Activated T-cell treated with anti-CD3 and anti-CD28 coated beads for 4 hours (primary cell): ENCODE results near the gene TEKTIP1.
"Not testable (repeated sequence)": the region's sequence is repeated elsewhere in the genome, so short reads cannot be mapped to it uniquely, and the experiment has no call there.

ENCODE experiments used
- DNase-seq: peaks from one replicate; pipeline ENCODE4 v3.0.0-alpha.2; 2020

TEKTIP1 gene

DNA sequence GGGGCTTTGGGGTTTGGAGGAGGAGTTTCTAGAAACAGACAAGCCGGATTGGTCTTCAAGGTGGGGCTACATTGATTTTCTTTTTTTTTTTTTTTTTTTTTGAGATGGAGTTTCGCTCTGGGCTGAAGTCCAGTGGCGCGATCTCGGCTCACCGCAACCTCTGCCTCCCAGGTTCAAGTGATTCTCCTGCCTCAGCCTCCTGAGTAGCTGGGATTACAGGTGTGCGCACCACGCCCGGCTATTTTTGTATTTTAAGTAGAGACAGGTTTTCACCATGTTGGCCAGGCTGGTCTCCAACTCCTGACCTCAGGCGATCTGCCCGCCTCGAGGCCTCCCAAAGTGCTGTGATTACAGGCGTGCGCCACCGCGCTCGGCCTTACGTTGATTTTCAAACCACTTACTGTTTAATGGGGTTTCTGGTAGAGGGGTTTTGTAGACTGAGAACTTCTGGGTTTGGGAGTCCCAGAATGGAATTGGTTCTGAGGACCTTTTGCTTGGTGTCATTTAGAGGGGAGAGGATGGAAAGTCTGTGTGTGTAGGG lies 30.8 kb upstream of the TEKTIP1 start:
- not testable (repeated sequence) for DNase-seq

DNA sequence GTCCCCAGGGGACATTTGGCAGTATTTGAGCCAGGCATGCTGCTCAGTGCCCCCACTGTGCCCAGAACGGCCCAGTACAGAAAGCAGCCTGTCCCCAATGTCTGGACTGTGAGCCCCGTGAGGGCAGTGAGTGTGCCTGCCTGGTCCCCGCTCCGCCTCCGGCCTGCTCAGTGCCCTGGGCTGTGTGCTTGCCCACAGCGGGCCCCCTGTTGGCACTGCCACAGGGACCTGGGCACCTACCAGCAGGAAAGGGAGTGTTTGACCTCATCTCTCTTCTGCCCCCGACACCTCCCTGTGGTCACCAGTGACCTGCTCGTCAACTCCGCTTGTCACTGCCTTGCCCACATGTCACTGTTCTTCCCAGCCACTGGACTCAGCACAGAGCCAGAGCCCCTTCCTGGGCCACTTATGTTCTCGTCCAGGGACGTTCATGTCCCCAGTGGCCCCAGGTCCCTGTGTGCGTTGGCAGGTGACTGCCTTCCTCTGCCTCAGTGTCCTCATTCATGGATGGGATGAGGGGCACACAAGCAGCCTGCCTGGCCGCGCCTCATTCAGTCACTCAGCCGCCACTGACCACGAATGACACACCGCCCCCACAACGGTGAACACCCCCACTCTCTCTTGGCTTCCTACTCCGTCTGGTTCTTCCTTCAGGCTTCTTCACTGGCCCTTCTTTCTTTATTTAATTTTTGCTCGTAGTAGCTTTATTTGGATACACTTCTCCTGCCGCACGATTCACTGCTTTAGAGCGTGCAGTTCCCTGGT lies 30.0 kb upstream of the TEKTIP1 start:
- DNase-seq: no peak

DNA sequence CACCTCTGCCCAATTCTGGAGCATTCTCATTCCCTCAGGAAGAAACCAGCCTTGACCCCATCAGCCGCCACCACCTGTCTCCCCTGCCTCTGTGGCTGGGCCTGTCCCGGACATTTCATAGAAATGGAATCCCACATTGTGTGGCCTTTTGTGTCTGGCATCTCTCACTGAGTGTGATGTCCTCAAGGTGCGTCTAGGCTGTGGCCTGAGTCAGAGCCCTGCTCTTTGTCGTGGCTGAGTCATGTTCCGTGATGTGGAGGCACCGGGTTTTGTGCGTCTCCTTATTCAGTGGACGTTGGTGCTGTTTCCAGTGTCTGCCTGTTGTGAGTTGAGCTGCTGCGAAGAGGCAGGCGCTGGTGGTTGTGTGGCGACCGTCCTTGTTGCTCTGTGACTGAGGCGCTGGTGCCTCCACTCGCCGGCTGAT lies 29.4 kb upstream of the TEKTIP1 start:
- DNase-seq: no peak

DNA sequence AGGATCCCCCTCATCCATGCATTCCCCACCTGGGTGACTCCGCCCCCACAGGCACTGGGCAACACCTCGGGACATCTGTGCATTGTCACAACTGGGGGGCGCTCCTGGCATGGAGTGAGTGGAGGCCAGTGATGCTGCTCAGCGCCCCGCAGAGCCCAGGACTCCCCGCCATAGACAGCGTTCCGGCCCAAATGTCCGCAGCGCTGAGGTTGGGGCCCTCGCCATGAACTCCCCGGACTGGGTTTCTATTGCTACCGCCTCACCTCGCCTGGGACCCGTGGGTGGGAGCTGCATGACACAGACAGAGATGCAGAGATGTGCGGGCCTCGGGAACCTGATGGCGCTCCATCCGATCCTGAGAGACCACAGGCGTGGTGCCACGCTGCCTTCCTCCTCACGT lies 28.2 kb upstream of the TEKTIP1 start:
- no peak for DNase-seq

DNA sequence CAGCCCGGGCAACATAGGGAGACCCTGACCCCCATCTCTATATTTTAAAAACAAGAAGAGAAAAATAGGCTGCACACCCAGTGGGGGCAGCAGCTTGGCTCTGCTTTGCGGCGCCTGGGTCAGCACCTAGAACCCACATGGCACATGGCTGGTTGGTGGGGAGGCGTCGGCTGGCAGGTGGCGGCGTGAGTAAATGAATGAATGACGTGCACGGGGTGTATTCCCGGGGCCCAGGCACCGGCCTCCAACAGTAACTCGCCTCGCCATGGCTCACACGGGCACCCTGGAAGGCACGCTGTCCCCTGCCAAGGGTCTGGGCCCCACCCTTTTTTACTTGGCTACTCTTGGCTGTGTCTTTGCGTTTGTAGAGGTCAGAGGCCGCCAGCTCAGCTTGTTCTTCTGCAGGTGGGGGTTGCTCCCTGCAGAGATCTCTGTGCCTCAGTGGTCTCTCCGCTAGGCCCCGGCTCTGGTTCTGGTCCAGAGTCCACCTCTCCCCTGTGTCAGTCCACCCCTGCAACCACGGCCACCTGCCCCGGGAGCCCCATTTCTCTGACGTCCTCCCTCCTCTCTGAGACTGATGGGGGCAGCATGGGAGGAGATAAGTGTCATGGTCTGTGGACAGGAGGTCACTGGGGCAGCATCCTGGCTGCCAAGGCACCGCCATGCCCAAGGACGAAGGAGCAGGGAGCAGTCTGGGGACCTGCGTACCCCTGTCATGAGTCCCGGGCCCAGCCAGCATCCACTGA lies 27.3 kb upstream of the TEKTIP1 start:
- no peak for DNase-seq

DNA sequence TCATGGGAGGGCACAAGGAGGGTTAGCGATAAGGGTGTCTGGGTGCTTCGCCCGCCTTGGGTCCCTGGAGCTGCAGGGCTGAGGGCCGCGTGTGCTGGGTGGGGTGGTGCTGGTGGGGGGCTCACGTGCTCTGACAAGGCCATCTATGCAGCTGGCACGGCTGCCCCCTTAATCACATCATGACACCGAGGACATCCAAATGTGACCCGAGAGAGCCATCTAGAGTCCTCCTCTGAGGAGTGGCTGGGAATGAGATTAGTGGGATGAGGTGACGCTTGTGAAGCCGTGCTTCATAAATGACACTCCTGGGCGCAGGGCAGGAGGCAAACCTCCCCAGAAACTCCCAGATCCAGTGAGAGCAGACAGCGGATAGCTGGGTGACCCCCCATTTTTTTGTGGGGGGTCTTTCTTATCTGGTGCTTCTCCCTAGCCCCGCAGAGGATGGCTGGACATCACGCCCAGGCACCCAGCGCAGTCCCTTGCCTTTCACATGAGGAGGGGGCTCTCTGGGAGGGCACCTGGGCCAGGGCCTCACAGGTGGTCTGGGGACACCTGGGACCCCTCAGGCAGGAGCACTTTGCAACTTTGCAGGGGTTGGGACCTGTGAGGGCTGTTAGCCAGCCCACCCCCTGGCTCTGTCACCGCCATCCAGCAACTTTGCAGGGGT lies 26.3 kb upstream of the TEKTIP1 start:
- no peak for DNase-seq

DNA sequence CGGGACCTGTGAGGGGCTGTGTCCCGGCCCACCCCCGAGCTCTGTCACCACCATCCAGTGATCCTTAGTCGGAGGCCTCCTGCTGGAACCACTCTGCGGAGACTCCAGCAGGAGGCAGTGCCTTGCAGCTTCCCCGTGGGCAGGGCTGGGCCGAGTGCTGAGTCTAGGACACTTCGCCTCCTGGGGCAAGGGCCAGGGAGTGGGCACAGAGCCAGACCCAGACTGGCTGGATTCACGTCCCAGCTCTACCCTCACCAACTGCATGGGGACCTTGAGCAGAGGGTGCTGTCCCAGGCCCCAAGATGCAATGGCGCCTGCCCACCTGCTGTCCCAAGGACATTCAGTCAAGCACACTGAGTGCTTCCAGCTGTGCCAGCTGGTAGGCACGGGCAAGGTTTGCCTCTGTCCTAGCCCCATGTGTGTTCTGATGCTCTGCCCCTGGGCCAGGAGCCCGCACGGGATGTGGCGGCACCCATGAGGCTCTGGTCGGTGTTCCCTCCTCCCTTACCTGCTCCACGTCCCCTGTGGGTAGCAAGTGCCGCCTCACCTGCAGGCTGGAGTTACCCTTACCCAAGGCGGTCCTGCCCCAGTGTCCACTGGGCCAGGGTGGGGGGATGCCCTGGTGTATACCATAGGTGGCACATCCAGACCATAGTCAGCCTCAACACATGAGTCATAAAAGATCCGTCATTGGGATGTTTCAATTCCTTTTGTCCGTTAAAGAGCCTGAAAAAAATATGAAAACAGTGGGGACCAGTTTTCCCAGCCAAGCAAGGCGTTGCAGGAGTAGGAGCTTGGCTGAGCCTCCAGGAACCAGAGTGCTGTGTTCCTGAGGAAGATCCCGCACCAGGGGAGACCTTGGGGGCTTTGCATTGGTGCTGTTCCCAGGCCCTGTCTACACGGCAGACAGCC lies 25.5 kb upstream of the TEKTIP1 start:
- no peak for DNase-seq

DNA sequence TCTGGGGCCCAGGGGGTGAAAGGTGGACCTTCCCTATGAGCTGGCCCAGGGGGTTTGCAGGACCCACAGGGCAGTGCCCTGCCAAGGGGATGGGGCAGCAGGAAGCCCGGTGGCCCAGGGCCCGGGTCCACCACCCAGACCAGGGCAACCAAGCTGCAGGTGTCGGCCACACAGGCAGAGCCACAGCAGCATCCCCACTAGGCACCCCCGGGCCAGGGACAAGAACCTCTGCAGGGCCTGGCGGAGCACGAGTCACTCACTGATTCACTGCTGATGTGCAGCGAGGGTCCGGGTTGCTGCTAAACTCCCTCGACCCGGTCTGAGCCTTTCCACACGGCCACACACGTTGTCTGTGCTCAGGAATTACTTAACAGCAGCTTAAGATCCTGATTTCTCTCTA lies 24.0 kb upstream of the TEKTIP1 start:
- DNase-seq: no peak

DNA sequence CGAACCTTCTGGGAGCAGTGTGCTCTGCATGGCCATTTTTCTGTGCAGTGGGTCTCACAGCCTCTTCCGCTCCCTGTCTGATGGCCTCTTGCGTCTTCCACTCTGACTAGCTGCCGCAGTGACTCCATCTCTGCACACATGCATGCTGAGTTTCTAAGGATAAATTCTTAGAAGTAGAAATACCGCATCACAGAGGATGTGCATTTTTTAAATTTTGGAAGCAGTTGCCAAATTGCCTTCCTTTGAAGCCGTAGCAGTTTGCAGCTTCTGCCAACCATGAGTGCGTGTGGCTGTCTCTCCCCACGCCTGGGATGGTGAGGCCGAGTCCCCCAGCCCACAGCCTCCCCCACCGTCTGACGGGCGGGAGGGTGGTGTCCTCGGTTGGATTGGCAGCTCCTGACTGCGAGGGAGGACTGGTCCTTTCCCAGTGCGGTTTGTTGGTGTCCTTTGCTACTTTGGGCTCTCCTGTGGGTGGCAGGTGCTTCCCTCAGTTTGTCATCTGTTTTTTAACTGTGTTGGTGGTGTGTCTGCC lies 23.0 kb upstream of the TEKTIP1 start:
- no peak for DNase-seq

DNA sequence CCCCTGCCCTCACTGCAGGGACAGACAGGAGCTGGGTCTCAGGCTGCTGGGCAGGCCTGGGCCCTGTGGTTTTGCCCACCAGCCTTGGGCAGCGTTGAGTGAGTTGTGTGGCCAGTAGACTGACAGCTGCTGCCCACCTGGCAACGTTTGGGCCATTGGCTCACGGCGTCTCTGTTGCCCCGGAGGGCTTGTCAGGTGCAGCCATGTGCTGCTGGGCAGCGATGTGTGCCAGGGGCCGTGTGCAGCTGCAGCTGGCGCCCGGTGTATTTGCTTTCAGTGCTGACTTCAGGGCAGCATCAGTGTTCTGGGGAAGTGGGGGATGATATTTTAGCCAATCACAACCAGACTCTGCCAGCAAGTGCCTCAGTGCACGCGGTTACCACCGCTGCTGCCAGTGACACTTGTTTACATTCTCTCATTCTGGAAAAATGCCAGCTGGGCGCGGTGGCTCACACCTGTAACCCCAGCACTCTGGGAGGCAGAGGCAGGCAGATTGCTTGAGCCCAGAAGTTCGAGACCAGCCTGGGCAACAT lies 22.2 kb upstream of the TEKTIP1 start:
- no peak for DNase-seq

DNA sequence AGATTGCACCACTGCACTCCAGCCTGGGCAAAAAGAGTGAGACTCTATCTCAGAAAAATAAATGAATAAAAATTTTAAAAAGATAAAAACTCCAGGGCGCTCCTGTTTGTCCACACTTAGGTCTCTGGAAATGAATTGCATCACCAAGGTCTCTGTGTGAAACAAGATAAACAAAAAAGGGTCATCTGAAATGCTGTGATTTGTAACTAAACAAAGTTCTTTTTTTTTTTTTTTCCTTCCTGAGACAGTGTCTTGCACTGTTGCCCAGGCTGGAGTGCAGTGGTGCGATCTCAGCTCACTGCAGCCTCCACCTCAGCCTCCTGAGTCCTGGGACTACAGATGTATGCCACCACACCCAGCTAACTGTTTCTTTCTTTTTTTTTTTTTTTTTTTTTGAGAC lies 21.3 kb upstream of the TEKTIP1 start:
- DNase-seq: no peak

DNA sequence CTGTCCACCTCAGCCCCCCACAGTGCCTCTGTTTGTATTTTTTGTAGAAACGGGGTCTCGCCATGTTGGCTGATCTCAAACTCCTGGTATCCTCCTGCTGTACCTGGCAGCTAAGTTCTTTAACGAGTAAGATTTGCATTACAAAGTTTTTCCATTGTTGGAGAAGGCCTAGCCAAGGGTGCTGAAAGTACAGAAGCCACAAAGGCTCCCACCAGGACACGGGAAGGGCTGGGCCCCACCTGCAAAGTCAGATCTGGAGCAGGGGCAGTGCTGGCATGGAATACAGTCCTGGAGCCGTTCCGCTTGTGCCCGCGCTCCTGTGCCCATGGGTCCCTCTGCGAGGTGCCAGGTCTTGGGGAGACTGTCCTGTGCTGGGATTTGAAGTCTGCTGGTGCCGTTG lies 20.7 kb upstream of the TEKTIP1 start:
- DNase-seq: no peak

DNA sequence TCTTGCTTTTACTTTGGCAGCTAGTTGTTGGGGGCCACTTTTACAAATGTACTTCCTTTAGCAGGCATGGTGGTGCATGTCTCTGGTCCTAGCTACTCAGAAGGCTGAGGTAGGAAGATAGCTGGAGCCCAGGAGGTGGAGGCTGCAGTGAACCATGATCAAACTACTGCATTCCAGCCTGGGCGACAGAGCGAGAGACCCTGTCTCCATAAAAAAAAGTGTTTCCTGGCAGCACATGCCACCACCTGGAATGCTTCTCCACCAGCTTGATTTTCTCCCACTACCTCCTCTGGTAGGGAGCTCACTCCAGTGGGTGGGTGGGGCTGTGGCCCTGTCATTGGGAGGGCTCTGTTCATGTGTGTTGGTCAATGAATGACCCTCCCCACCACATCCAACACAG lies 20.3 kb upstream of the TEKTIP1 start:
- no peak for DNase-seq

DNA sequence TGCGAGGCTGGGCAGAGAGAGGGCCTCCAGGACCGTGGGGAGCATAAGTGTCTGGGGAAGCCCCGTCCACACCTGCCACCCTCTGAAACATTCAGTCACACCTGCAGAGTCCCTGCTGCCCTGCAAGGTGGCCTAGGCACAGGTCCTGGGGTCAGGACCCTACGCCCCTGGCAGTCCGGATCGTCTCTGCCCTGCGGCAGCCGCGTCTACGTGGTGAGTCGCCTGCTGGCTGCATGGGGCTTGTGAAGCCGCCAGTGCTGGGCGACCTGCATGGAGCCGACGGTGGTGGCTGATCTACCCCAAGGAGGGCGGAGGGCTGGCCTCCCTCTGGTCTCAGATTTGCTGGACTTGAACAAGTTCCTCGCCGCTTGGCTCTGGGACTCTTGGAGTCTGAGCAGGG lies 19.8 kb upstream of the TEKTIP1 start:
- no peak for DNase-seq

DNA sequence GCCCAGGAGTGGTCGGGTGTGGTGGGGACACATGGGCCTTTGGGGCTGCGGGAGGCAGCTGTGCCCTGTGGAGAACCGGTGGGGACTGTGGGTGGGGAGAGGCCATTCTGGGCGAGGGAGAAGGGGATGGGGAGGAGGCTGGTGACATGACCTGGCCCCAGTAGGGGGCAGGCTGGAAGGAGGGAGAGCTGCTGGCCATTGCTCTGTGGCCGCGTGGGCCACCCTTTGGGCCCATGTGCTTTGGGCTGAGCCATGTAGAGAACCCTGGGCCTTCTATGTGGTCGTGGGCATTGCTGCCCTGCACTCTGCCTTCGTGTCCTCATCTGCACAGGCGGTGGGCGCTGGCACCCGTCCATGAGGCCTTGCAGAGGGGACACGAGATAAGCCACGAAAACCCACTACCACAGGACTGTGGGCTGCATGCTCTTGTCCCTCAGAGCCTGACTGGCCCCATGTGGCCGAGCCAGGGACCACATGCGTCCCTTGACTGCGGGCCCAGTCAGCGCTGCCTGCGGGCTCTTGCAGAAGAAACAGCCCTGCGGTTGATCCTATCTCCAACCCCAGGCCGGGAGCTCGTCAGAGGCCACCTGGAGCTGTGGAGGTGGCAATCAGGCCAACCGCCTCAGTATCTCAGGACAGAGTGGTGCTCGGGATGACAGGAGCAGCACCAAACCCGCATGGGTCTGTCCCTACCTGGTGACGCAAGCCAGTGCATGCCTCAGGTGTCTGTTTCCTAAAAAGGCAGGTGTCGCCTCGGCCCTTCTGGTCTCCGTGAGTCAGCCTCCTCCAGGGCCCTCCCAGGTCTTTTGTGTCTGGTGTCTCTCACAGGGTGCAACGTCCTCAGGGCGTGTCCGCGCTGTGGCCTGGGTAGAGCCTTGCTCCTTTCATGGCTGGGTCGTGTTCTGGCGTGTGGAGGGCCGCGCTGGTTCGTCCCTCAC lies 18.5 kb upstream of the TEKTIP1 start:
- no peak for DNase-seq

DNA sequence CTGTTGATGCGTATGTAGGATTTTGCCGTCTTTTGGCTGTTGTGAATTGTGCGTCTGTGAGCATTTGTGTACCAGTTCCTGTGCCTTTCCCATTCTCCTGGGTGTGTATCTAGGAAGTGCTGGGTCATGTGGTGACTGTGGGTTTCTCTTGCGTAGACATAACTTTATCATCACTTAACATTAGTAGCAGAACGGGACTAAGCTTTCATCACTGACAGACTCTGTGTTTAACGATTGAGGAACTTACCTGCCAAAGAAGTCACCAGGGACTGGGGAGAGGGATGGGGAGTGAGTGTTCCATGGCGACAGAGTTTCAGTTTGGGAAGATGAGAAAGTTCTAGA lies 17.9 kb upstream of the TEKTIP1 start:
- DNase-seq: no peak

DNA sequence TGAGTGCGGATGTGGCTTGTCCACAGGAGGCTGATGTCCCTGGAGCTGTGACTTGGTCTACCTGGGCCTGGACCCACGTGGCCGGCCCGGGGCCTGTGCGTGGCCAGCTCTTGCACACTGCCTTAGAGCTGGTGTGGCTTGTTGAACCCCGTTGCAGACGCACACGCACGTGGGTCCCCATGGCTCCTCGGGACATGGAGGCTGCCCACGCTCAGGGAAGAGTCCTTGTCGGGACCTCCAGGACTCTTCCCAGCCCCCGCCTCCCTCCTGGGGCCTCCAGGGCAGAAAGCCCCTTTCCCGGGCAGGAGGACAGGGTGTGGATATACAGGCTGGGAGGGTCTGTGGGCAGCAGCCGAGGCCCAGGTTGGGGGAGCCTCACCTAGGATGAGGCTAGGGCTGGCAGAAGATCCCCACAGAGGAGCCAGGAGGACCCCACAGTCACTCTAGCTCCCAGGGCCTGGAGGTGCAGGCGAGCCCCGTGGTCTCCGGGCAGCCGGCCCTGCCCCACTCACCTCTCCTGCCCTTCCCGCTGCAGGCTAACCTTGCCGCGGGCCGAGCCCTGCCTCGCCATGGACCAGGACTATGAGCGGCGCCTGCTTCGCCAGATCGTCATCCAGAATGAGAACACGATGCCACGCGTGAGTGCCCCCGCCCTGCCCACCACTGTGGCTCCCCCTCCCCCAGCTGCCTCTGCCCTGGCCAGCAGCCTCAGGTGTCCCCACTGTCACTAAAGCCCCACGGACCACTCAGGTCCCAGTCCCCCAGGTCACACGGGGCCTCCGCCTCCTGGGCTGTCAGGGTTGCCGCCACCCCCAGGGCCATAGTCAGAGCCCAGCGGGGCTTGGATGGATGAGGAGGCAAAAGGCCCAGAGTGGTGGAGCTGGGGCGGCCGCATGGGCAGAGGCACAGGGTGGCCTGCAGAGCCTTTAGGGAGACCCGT lies 16.3 kb upstream of the TEKTIP1 start:
- no peak for DNase-seq

DNA sequence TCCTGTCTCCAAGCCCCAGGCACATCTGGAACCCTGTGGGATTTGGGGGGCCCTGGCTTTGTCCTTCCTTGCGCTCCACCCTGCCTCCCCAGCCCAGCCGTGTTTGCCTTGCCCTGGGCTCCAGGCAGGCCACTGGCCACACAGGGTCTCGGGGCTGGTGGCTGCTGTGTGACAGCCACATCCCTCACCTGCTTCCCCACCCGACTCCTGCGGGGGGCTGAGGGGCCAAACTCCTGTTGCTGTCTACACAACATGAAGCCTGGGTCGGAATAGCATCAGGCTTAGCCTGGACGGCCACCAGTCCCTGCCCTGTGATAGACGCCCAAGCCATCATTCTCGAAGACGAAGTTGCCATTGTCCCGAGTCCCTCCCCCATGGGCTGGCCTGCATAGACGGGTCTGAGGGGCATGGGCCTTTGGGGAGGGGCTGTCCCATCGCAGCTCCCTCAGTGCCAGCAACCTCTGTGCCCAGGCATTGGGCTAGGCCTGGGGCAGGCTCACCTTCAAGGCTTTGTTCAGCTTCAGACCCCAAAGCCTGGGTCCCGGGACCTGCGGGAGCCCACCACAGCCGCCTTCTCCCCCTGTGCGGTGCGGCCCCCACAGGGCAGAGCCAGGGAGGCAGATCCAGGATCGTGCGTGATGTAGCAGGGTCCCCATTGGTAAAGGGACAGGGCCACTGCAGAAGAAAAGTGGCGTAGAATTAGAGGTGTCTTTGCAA lies 15.5 kb upstream of the TEKTIP1 start:
- no peak for DNase-seq
